Measurements from ENCODE around the gene INCENP.
"Not testable (repeated sequence)": the region's sequence is repeated elsewhere in the genome, so short reads cannot be mapped to it uniquely, and the experiment has no call there.

Gene INCENP

GRCh38 chr11:62123669-62124185, at the start of gene INCENP:
INCENP (plus strand) TSS chr11:62124011; CDS start chr11:62128162, 4,151 bp downstream.
- DNase-seq (ENCODE audit: low read depth, low spot score), result peak; percentile 94
- CTCF ChIA-PET, result interaction anchor here (1.1 to 3.5 kb wide), 6 partner anchors 11 to 327 kb away, joined by 3 to 17 read pairs (median 3); no protein-coding TSS in a partner anchor
- POLR2A ChIA-PET, result interaction anchor here (1.0 to 1.9 kb wide), 2 partner anchors 156 to 231 kb away, joined by 3 to 5 read pairs; no protein-coding TSS in a partner anchor
- no peak for TF ChIP-seq CTCF (IDR thresholded peaks at IDR 0.05; ENCODE audit: insufficient read depth, low read length, missing control alignments)
- peak within 1 kb of the TSS; percentile 100 for H3K4me3 ChIP-seq (ENCODE audit: low read depth, low read length)

- TF ChIP-seq CTCF (IDR thresholded peaks at IDR 0.05; ENCODE audit: insufficient read depth, low read length, missing control alignments), result no peak
- DNase-seq (ENCODE audit: low read depth, low spot score), result no peak
- H3K4me3 ChIP-seq (ENCODE audit: low read depth, low read length), result no peak overlapping the region
- ChIA-PET CTCF (no interaction called here), POLR2A (no interaction called here)
Measured at GRCh38 chr11:62075438-62075837, 48.4 kb upstream of the INCENP start.

- TF ChIP-seq CTCF (IDR thresholded peaks at IDR 0.05; ENCODE audit: insufficient read depth, low read length, missing control alignments), result no peak
- no peak overlapping the region for H3K4me3 ChIP-seq (ENCODE audit: low read depth, low read length)
- no peak for DNase-seq (ENCODE audit: low read depth, low spot score)
- POLR2A ChIA-PET, result no interaction called here
- CTCF ChIA-PET, result interaction anchor here (16.0 kb wide), 1 partner anchor 178 kb away, joined by 406 read pairs; the partner anchor contains the start of gene FADS3
Measured at GRCh38 chr11:62077132-62077531, 46.7 kb upstream of the INCENP start.

- POLR2A ChIA-PET, result interaction anchor here (0.6 to 2.2 kb wide), 6 partner anchors 53 to 120 kb away, joined by 3 to 17 read pairs (median 10); partner anchors contain the start of gene FTH1
- CTCF ChIA-PET, result interaction anchor here (0.6 to 16.0 kb wide), 75 partner anchors 9 to 337 kb away, joined by 3 to 406 read pairs (median 5); partner anchors contain the start of genes BEST1, FADS2, FADS3 and FEN1
- H3K4me3 ChIP-seq (ENCODE audit: low read depth, low read length), result no peak overlapping the region
- no peak for DNase-seq (ENCODE audit: low read depth, low spot score)
- peak; percentile 80 for TF ChIP-seq CTCF (IDR thresholded peaks at IDR 0.05; ENCODE audit: insufficient read depth, low read length, missing control alignments)
Measured at GRCh38 chr11:62081378-62082291, 42.2 kb upstream of the INCENP start.

- TF ChIP-seq CTCF (IDR thresholded peaks at IDR 0.05; ENCODE audit: insufficient read depth, low read length, missing control alignments), result no peak
- POLR2A ChIA-PET, result interaction anchor here (1.6 to 2.2 kb wide), 5 partner anchors 109 to 121 kb away, joined by 5 to 17 read pairs (median 14); partner anchors contain the start of gene FTH1
- no peak for DNase-seq (ENCODE audit: low read depth, low spot score)
- CTCF ChIA-PET, result interaction anchor here (0.6 to 16.0 kb wide), 70 partner anchors 9 to 338 kb away, joined by 3 to 406 read pairs (median 5); partner anchors contain the start of genes BEST1, FADS2, FADS3 and FEN1
- H3K4me3 ChIP-seq (ENCODE audit: low read depth, low read length), result no peak overlapping the region
Measured at GRCh38 chr11:62082292-62082657, 41.5 kb upstream of the INCENP start.

GRCh38 chr11:62084801-62085200, 39.0 kb upstream of the INCENP start:
- CTCF ChIA-PET, result interaction anchor here (1.0 to 16.0 kb wide), 8 partner anchors 22 to 295 kb away, joined by 3 to 406 read pairs (median 122); partner anchors contain the start of genes BEST1, FADS3 and FTH1
- POLR2A ChIA-PET; H3K4me3 ChIP-seq (ENCODE audit: low read depth, low read length); DNase-seq (ENCODE audit: low read depth, low spot score): not testable (repeated sequence)
